Activated CD4-positive, alpha-beta T cell treated with anti-CD3 and anti-CD28 coated beads, Interleukin-10, Interleukin-2, amounts not matched to agents 100 ng/mL and 50 ng/mL, durations not matched to agents 16 hours and 8 hours (primary cell): Measurements from ENCODE around the gene ALDH16A1.

Source experiments
- DNase-seq: peaks from one replicate; pipeline ENCODE4 v3.0.0-alpha.2; 2020

Gene ALDH16A1

GRCh38 chr19:49490287-49491029 lies 37.4 kb downstream of the ALDH16A1 start:
- peak; percentile 47 for DNase-seq

GRCh38 chr19:49491030-49491803 lies 38.2 kb downstream of the ALDH16A1 start:
- peak; percentile 9 for DNase-seq

- peak; percentile 26 for DNase-seq
Measured at GRCh38 chr19:49491804-49492572, 39.0 kb downstream of the ALDH16A1 start.

GRCh38 chr19:49492573-49493405 lies 39.8 kb downstream of the ALDH16A1 start:
- peak; percentile 68 for DNase-seq

GRCh38 chr19:49496574-49497008 lies 43.6 kb downstream of the ALDH16A1 start:
- DNase-seq = no peak

GRCh38 chr19:49497047-49497788 lies 44.2 kb downstream of the ALDH16A1 start:
- DNase-seq = peak; percentile 83

- DNase-seq = peak; percentile 47
Measured at GRCh38 chr19:49497789-49498103, 44.7 kb downstream of the ALDH16A1 start.

- DNase-seq = peak; percentile 12
Measured at GRCh38 chr19:49498475-49498874, 45.5 kb downstream of the ALDH16A1 start.

- DNase-seq = peak; percentile 64
Measured at GRCh38 chr19:49499030-49499670, 46.1 kb downstream of the ALDH16A1 start.

- DNase-seq = peak; percentile 57
Measured at GRCh38 chr19:49502866-49503581, 50.0 kb downstream of the ALDH16A1 start.

- no peak for DNase-seq
Measured at GRCh38 chr19:49503582-49503962, 50.5 kb downstream of the ALDH16A1 start.

GRCh38 chr19:49506575-49507105 lies 53.6 kb downstream of the ALDH16A1 start:
- peak; percentile 84 for DNase-seq

- no peak for DNase-seq
Measured at GRCh38 chr19:49507803-49508494, 54.9 kb downstream of the ALDH16A1 start.

GRCh38 chr19:49512970-49513745 lies 60.1 kb downstream of the ALDH16A1 start:
- peak; percentile 14 for DNase-seq

- no peak for DNase-seq
Measured at GRCh38 chr19:49513746-49514118, 60.7 kb downstream of the ALDH16A1 start.

GRCh38 chr19:49514151-49514550 lies 61.1 kb downstream of the ALDH16A1 start:
- DNase-seq = no peak

- DNase-seq = no peak
Measured at GRCh38 chr19:49515767-49516166, 62.7 kb downstream of the ALDH16A1 start.

- DNase-seq = no peak
Measured at GRCh38 chr19:49518033-49518432, 65.0 kb downstream of the ALDH16A1 start.
